ENCODE data around the gene MAP3K19.

Gene MAP3K19

GRCh38 chr2:134919341-134920210 is 127.7 kb downstream of the MAP3K19 start:
- TF ChIP-seq FOXP2 (optimal IDR thresholded peaks at IDR 0.05; ENCODE audit: control extremely low read depth, extremely low read length, insufficient read depth), result no peak
- TF ChIP-seq POLR2AphosphoS5 (IDR thresholded peaks at IDR 0.05; ENCODE audit: borderline replicate concordance, low read depth, low read length), result no peak; the same call in 1 of the 2 replicates
- TF ChIP-seq EZH2 (IDR thresholded peaks at IDR 0.05), result no peak
- no peak for DNase-seq (ENCODE audit: low read depth, low spot score)

GRCh38 chr2:134918526-134919340 is 128.5 kb downstream of the MAP3K19 start, which contains the start of gene CCNT2:
CCNT2 (plus strand) TSS chr2:134918822; CDS start chr2:134918855, 33 bp downstream.
- Histone ChIP-seq H3K4me3 (peak within 1 kb of the TSS; percentile 98), H3K9me3 (ENCODE audit: low read depth, low read length) (no peaks in the 10 kb centered on the region), H3K9ac (ENCODE audit: insufficient read length) (peak within 1 kb of the TSS; percentile 100), H3K36me3 (ENCODE audit: insufficient read depth, low read length) (peaks cover 36% of the 10 kb centered on the region), H3K27ac (peak within 1 kb of the TSS; percentile 98)
- TF ChIP-seq POLR2AphosphoS5 (IDR thresholded peaks at IDR 0.05; ENCODE audit: borderline replicate concordance, low read depth, low read length) (peak; percentile 67), FOXP2 (optimal IDR thresholded peaks at IDR 0.05; ENCODE audit: control extremely low read depth, extremely low read length, insufficient read depth) (no peak)
- DNase-seq (ENCODE audit: low read depth, low spot score), result peak; percentile 92

More at GRCh38 chr2:134919341-134920210, 127.7 kb downstream of the MAP3K19 start:
- H3K27ac ChIP-seq, result peak overlapping the region; percentile 95
- H3K4me3 ChIP-seq, result peak overlapping the region; percentile 94
- H3K9me3 ChIP-seq (ENCODE audit: low read depth, low read length), result no peaks in the 10 kb centered on the region
- peak overlapping the region; percentile 100 for H3K9ac ChIP-seq (ENCODE audit: insufficient read length)
- peaks cover 44% of the 10 kb centered on the region for H3K36me3 ChIP-seq (ENCODE audit: insufficient read depth, low read length)

DNA sequence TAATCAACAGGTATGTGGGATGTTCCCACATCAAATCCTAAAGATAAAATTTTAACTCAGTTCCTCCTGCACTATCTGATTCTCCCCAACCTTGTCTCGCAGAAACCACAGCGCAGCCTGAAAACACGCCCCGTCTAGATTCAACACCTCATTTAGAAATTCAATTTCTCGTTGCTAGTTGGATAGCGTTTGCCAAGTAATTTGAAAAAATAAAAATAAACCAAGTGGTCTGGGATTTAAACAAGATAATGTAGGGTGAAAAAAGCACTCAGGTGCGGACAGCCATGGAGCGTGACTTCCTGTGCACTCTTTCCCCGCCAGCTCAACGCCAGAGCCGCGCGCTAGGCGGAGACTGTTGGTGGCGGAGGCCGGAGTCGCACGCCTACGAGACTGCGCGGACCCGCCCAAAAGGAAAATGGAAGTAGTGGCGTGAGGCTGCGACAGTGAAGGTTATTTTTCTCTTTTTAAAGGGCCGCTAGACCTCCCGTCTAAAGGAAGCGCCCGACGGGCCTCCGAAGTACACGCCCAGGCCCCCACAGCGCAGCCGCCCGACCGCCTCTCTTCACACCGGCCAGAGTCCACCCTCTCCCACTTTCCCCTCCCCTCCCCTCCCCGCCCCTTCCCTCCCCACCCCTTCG is 129.2 kb downstream of the MAP3K19 start:
- TF ChIP-seq EZH2 (IDR thresholded peaks at IDR 0.05) (no peak), FOXP2 (optimal IDR thresholded peaks at IDR 0.05; ENCODE audit: control extremely low read depth, extremely low read length, insufficient read depth) (no peak), POLR2AphosphoS5 (IDR thresholded peaks at IDR 0.05; ENCODE audit: borderline replicate concordance, low read depth, low read length) (peak; percentile 92)
- peak overlapping the region; percentile 98 for H3K27ac ChIP-seq
- DNase-seq (ENCODE audit: low read depth, low spot score), result peak; percentile 51

GRCh38 chr2:134917360-134917865 is 129.8 kb downstream of the MAP3K19 start:
- H3K36me3 ChIP-seq (ENCODE audit: insufficient read depth, low read length), result peaks cover 25% of the 10 kb centered on the region
- TF ChIP-seq EZH2 (IDR thresholded peaks at IDR 0.05) (no peak), POLR2AphosphoS5 (IDR thresholded peaks at IDR 0.05; ENCODE audit: borderline replicate concordance, low read depth, low read length) (no peak), FOXP2 (optimal IDR thresholded peaks at IDR 0.05; ENCODE audit: control extremely low read depth, extremely low read length, insufficient read depth) (no peak)
- DNase-seq (ENCODE audit: low read depth, low spot score), result no peak
- H3K9ac ChIP-seq (ENCODE audit: insufficient read length), result peak overlapping the region; percentile 98
- H3K4me3 ChIP-seq, result peak overlapping the region; percentile 98
- peak overlapping the region; percentile 98 for H3K27ac ChIP-seq
- no peaks in the 10 kb centered on the region for H3K9me3 ChIP-seq (ENCODE audit: low read depth, low read length)

More for the DNA sequence above, 129.2 kb downstream of the MAP3K19 start:
- Histone ChIP-seq H3K9me3 (ENCODE audit: low read depth, low read length) (no peaks in the 10 kb centered on the region), H3K4me3 (peak overlapping the region; percentile 98), H3K36me3 (ENCODE audit: insufficient read depth, low read length) (peaks cover 30% of the 10 kb centered on the region), H3K9ac (ENCODE audit: insufficient read length) (peak overlapping the region; percentile 98)
